SU-DHL-6 (cell line): Measurements from ENCODE around the gene PUS10.
"Not testable (repeated sequence)": the region's sequence is repeated elsewhere in the genome, so short reads cannot be mapped to it uniquely, and the experiment has no call there.

ENCODE experiments used
- EZH2phosphoT487 ChIP-seq: fragments of 200-600 bp; sonication (generic), shearing (Covaris generic); conservative IDR thresholded peaks from 2 replicates; pipeline ENCODE4 v1.6.1; 2018; ENCODE audit warnings: mild to moderate bottlenecking, antibody characterized with exemption, low read length, moderate library complexity, mixed read lengths
- TF ChIP-seq, protein P1 (sequence below): fragments of 200-600 bp; sonication (generic); IDR thresholded peaks from one replicate; pipeline ENCODE4 v1.5.1; 2017; ENCODE audit warnings: antibody characterized with exemption, mild to moderate bottlenecking, low read length, moderate library complexity; ENCODE audit not compliant: insufficient read depth, poor library complexity, severe bottlenecking

DNA sequence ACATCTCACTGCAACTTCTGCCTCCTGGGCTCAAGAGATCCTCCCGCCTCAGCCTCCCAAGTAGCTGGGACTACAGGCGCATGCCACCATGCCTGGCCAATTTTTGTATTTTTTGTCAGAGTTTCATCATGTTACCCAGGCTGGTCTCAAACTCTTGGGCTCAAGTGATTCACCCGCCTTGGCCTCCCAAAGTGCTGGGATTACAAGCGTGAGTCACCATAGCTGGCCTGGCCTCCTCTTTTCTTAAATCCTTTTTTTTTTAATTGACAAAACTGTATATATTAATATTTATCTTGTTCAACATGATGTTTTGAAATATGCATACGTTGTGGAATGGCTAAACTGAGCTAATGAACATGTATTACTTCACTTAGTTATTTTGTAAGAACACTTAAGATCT lies 86.0 kb downstream of the PUS10 start:
- TF ChIP-seq, protein P1, sequence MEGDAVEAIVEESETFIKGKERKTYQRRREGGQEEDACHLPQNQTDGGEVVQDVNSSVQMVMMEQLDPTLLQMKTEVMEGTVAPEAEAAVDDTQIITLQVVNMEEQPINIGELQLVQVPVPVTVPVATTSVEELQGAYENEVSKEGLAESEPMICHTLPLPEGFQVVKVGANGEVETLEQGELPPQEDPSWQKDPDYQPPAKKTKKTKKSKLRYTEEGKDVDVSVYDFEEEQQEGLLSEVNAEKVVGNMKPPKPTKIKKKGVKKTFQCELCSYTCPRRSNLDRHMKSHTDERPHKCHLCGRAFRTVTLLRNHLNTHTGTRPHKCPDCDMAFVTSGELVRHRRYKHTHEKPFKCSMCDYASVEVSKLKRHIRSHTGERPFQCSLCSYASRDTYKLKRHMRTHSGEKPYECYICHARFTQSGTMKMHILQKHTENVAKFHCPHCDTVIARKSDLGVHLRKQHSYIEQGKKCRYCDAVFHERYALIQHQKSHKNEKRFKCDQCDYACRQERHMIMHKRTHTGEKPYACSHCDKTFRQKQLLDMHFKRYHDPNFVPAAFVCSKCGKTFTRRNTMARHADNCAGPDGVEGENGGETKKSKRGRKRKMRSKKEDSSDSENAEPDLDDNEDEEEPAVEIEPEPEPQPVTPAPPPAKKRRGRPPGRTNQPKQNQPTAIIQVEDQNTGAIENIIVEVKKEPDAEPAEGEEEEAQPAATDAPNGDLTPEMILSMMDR = not testable (repeated sequence)
- not testable (repeated sequence) for TF ChIP-seq EZH2phosphoT487
